K562 (cell line): ENCODE data around the gene FOXK2. TPM values are rescaled to one million over a fixed set of nuclear protein-coding genes. Genes with fewer than 3 reads are reported as not detected.

Experiments
- IRF9 ChIP-seq: fragments of 450-650 bp; IDR thresholded peaks from 2 replicates; pipeline ENCODE4 v1.6.1; 2016; ENCODE audit warnings: missing biosample characterization, missing genetic modification characterization
- MIER1 ChIP-seq: fragments of 450-650 bp; IDR thresholded peaks from 2 replicates; pipeline ENCODE4 v1.6.1; 2016; ENCODE audit warnings: antibody characterized with exemption, mild to moderate bottlenecking, low read depth
- PTBP1 ChIP-seq: fragments of 200-400 bp; formaldehyde crosslinking; IDR thresholded peaks from 2 replicates; pipeline ENCODE4 v1.6.1; 2017; ENCODE audit warnings: low read depth, low read length
- SNRNP70 ChIP-seq: fragments of 200-400 bp; formaldehyde crosslinking; optimal IDR thresholded peaks from 2 replicates; pipeline ENCODE3; 2017; ENCODE audit warnings: low read depth, low read length
- SREBF2 ChIP-seq: sonication (generic); formaldehyde crosslinking; IDR thresholded peaks from 2 replicates; pipeline ENCODE4 v1.4.0; 2020; ENCODE audit warnings: mild to moderate bottlenecking, missing genetic modification reagents
- ZBTB26 ChIP-seq: fragments of 450-650 bp; formaldehyde crosslinking; IDR thresholded peaks from 2 replicates; pipeline ENCODE4 v1.4.0; 2022; ENCODE audit warnings: missing genetic modification characterization
- ZNF121 ChIP-seq: sonication (generic); formaldehyde crosslinking; conservative IDR thresholded peaks from 2 replicates; pipeline ENCODE4 v1.8.0; 2022; ENCODE audit warnings: missing genetic modification reagents
- ZNF239 ChIP-seq: fragments of 250-450 bp; sonication (Bioruptor Pico); IDR thresholded peaks from 2 replicates; pipeline ENCODE4 v1.4.0; 2020; ENCODE audit warnings: mild to moderate bottlenecking
- ZNF586 ChIP-seq: fragments of 450-650 bp; formaldehyde crosslinking; conservative IDR thresholded peaks from 2 replicates; pipeline ENCODE4 v1.4.0; 2020; ENCODE audit warnings: mild to moderate bottlenecking, moderate library complexity
- ZNF717 ChIP-seq: fragments of 250-450 bp; sonication (Bioruptor Pico); IDR thresholded peaks from 2 replicates; pipeline ENCODE4 v1.5.0; 2021
- polyA plus RNA-seq, 8 experiments: library from polyadenylated mRNA; depleted of rRNA in 4 of 8; stranded (reverse) in 5 of 8; unstranded in 3 of 8; fragments of >200 nt; fragmentation: Nextera tagmentation in 2 of 8; fragmentation: Illumina TruSeq in 1 of 8; extraction: Ambion mirVana in 2 of 8; extraction: Trizol in 1 of 8; gene quantifications; 2 replicates each; pipeline versions ENCODE4 v1.2.1 to v1.2.3, GENCODE V29; 2011 to 2014; ENCODE audit warnings: inconsistent platforms in 1 of 8, missing spikeins in 1 of 8
- total RNA-seq, 7 experiments: library from RNA; depleted of rRNA in 6 of 7; stranded (reverse); fragments of >200 nt in 6 of 7; fragmentation: Illumina TruSeq in 2 of 7; extraction: Trizol in 2 of 7; gene quantifications; 2 replicates each; pipeline versions ENCODE4 v1.2.1 to v1.2.3, GENCODE V29; 2011 to 2021; ENCODE audit warnings: low replicate concordance in 1 of 7
- TF ChIP-seq, protein P1 (sequence below), 2 experiments: fragments of 150-350 bp in 1 of 2; IDR thresholded peaks; 2 replicates each; pipeline ENCODE4 v1.6.1; 2012 to 2016; ENCODE audit warnings: low read depth in 2 of 2, low read length in 2 of 2, mild to moderate bottlenecking in 1 of 2, moderate library complexity in 1 of 2
- TF ChIP-seq, protein P2 (sequence below): fragments of 450-650 bp; IDR thresholded peaks from 2 replicates; pipeline ENCODE4 v1.6.1; 2018; ENCODE audit not compliant: partially characterized antibody
- TF ChIP-seq, protein P3 (sequence below): fragments of 200-800 bp; sonication (Bioruptor generic); IDR thresholded peaks from 2 replicates; pipeline ENCODE4 v1.6.1; 2017; ENCODE audit warnings: missing genetic modification characterization, missing compliant biosample characterization

FOXK2 gene
- total and polyA plus RNA-seq, 9 of the 15 experiments (the other 6 are each of a cell fraction or from before 2014, with no cell fraction given): 3.0 to 86.0 (median 44.1) TPM

DNA sequence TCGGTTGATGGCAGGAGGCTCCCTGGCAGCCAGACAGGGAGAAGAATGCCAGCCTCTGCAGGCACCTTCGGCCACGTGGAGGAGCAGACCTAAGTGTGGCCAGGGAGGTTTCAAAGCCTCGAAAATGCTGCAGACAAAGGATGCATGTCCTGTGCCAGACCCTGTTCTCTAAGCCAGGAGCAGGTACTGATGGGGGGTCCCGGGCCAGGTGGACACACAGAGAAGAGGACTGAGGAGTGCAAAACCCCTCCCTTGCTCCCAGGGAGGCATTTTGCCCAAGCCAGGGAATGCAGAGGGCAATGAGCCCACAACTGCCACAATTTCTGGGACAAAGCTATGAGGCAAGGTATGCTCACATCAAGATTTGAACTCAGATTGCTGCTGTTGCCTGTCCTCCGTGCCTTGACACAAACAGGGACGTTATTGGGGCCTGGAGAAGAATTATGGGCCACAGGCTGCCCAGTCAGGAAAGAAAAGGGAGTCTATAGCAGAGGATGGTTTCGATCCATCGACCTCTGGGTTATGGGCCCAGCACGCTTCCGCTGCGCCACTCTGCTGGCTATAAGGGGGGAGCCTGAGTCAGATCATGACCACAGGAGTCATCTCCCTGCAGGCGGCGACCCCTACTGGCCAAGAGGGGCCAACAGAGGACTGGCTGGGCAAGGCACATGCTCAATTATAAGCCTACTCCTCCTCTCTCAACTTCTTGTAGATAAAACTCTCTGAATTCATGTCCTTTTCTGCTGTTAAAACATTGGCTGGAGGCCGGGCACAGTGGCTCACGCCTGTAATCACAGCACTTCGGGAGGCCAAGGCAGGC, 25.1 kb upstream of the FOXK2 start (continued):
- TF ChIP-seq, protein P1, sequence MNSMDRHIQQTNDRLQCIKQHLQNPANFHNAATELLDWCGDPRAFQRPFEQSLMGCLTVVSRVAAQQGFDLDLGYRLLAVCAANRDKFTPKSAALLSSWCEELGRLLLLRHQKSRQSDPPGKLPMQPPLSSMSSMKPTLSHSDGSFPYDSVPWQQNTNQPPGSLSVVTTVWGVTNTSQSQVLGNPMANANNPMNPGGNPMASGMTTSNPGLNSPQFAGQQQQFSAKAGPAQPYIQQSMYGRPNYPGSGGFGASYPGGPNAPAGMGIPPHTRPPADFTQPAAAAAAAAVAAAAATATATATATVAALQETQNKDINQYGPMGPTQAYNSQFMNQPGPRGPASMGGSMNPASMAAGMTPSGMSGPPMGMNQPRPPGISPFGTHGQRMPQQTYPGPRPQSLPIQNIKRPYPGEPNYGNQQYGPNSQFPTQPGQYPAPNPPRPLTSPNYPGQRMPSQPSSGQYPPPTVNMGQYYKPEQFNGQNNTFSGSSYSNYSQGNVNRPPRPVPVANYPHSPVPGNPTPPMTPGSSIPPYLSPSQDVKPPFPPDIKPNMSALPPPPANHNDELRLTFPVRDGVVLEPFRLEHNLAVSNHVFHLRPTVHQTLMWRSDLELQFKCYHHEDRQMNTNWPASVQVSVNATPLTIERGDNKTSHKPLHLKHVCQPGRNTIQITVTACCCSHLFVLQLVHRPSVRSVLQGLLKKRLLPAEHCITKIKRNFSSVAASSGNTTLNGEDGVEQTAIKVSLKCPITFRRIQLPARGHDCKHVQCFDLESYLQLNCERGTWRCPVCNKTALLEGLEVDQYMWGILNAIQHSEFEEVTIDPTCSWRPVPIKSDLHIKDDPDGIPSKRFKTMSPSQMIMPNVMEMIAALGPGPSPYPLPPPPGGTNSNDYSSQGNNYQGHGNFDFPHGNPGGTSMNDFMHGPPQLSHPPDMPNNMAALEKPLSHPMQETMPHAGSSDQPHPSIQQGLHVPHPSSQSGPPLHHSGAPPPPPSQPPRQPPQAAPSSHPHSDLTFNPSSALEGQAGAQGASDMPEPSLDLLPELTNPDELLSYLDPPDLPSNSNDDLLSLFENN (IDR thresholded peaks at IDR 0.05; ENCODE audit: low read depth in 2 of 2, low read length in 2 of 2): 0 out of 4 replicates have a peak, but pooled peaks of 1 of the 2 experiments have one; percentile 46
- TF ChIP-seq ZNF717 (CRISPR knock-in tag): no peak
- TF ChIP-seq, protein P2, sequence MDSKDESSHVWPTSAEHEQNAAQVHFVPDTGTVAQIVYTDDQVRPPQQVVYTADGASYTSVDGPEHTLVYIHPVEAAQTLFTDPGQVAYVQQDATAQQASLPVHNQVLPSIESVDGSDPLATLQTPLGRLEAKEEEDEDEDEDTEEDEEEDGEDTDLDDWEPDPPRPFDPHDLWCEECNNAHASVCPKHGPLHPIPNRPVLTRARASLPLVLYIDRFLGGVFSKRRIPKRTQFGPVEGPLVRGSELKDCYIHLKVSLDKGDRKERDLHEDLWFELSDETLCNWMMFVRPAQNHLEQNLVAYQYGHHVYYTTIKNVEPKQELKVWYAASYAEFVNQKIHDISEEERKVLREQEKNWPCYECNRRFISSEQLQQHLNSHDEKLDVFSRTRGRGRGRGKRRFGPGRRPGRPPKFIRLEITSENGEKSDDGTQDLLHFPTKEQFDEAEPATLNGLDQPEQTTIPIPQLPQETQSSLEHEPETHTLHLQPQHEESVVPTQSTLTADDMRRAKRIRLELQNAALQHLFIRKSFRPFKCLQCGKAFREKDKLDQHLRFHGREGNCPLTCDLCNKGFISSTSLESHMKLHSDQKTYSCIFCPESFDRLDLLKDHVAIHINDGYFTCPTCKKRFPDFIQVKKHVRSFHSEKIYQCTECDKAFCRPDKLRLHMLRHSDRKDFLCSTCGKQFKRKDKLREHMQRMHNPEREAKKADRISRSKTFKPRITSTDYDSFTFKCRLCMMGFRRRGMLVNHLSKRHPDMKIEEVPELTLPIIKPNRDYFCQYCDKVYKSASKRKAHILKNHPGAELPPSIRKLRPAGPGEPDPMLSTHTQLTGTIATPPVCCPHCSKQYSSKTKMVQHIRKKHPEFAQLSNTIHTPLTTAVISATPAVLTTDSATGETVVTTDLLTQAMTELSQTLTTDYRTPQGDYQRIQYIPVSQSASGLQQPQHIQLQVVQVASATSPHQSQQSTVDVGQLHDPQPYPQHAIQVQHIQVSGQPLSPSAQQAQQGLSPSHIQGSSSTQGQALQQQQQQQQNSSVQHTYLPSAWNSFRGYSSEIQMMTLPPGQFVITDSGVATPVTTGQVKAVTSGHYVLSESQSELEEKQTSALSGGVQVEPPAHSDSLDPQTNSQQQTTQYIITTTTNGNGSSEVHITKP: peak; percentile 26
- peak; percentile 34; the same call in 1 of the 2 replicates for TF ChIP-seq ZNF121 (CRISPR knock-in tag)
- TF ChIP-seq SREBF2 (CRISPR knock-in tag): no peak
- peak; percentile 51 for TF ChIP-seq ZNF239 (CRISPR knock-in tag)
- TF ChIP-seq ZNF586 (CRISPR knock-in tag): no peak
- no peak for TF ChIP-seq IRF9
- TF ChIP-seq ZBTB26 (CRISPR knock-in tag): no peak
- TF ChIP-seq PTBP1: peak; percentile 89
- TF ChIP-seq SNRNP70: no peak
- TF ChIP-seq, protein P3, sequence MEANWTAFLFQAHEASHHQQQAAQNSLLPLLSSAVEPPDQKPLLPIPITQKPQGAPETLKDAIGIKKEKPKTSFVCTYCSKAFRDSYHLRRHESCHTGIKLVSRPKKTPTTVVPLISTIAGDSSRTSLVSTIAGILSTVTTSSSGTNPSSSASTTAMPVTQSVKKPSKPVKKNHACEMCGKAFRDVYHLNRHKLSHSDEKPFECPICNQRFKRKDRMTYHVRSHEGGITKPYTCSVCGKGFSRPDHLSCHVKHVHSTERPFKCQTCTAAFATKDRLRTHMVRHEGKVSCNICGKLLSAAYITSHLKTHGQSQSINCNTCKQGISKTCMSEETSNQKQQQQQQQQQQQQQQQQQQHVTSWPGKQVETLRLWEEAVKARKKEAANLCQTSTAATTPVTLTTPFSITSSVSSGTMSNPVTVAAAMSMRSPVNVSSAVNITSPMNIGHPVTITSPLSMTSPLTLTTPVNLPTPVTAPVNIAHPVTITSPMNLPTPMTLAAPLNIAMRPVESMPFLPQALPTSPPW (CRISPR knock-in tag): peak; percentile 92
- TF ChIP-seq MIER1: no peak
